Adrenal gland (tissue), 12 donors: ENCODE results near the gene MTHFD1L. TPM values are rescaled to one million over a fixed set of nuclear protein-coding genes. Genes with fewer than 3 reads are reported as not detected.

Experiments
- DNase-seq, 7 donors: peaks; one replicate each; pipeline ENCODE4 v3.0.0-alpha.2; 2019 to 2020
- H3K27ac ChIP-seq, 5 donors: fragments of 200-600 bp; sonication (generic) in 4 of 5; 1 replicate in 3 of 5; 2 replicates in 2 of 5; pipeline versions ENCODE4 v1.5.1 to v1.8.0; 2016 to 2020; ENCODE audit warnings: mild to moderate bottlenecking in 1 of 5
- H3K27me3 ChIP-seq: fragments of 200-600 bp; 2 replicates; pipeline ENCODE4 v1.8.0; 2021
- H3K36me3 ChIP-seq, 2 donors: fragments of 200-600 bp; replicated peaks in 1 of 2; 1 replicate in 1 of 2; 2 replicates in 1 of 2; pipeline versions ENCODE4 v1.5.1 to v1.8.0; 2018 to 2022
- H3K4me1 ChIP-seq, 2 donors: fragments of 200-600 bp; replicated peaks in 1 of 2; 1 replicate in 1 of 2; 2 replicates in 1 of 2; pipeline versions ENCODE4 v1.5.1 to v1.8.0; 2018 to 2021
- H3K4me3 ChIP-seq, 4 donors: fragments of 200-600 bp; sonication (generic) in 3 of 4; one replicate each; pipeline ENCODE4 v1.5.1; 2016 to 2018
- H3K9me3 ChIP-seq, 3 donors: fragments of 200-600 bp; sonication (generic) in 1 of 3; replicated peaks in 1 of 3; 1 replicate in 2 of 3; 2 replicates in 1 of 3; pipeline versions ENCODE4 v1.5.1 to v1.8.0; 2016 to 2021
- POLR2A ChIP-seq, 2 donors: fragments of 450-650 bp; IDR thresholded peaks; one replicate each; pipeline ENCODE4 v1.6.1; 2017; ENCODE audit warnings: antibody characterized with exemption in 2 of 2, mild to moderate bottlenecking in 2 of 2, moderate library complexity in 1 of 2
- WGBS, 4 donors: extraction: QIAGEN DNeasy Blood & Tissue Kit in 2 of 4; methylation state at CpG; one replicate each; pipeline versions ENCODE4 v1.1.5 to v1.1.7; 2013 to 2017; 5-methylcytosine and 5-hydroxymethylcytosine counted together
- intact Hi-C, 2 donors: fragments of 100-400 bp; cut with DNase I; formaldehyde crosslinking; loops; one replicate each; pipeline versions ENCODE4 v1.14.1 to v1.15.0; 2022 to 2023
- polyA plus RNA-seq, 3 donors: library from polyadenylated mRNA; stranded (reverse); fragments of 200-250 nt in 2 of 3; fragments of 350-450 nt in 1 of 3; fragmentation: Illumina TruSeq in 1 of 3; extraction: RNeasy Lipid Tissue Mini Kit (QIAGEN cat#74804) in 1 of 3; gene quantifications; one replicate each; pipeline ENCODE4 v1.2.3, GENCODE V29; 2013 to 2014
- total RNA-seq, 9 donors: library from RNA; depleted of rRNA in 4 of 9; stranded (reverse); fragments of >200 nt in 4 of 9; fragments of 120-200 nt in 1 of 9; fragmentation: NEBNext Ultra II Directional in 1 of 9; extraction: Animal tissue kit (Norgen Biotek cat#: 25700) in 1 of 9; gene quantifications; one replicate each; pipeline versions ENCODE4 v1.1.0 to v1.2.4, GENCODE V29; 2013 to 2023
- TF ChIP-seq, protein P1 (sequence below), 6 experiments: fragments of 450-650 bp in 4 of 6; fragments of 200-600 bp in 2 of 6; sonication (generic) in 1 of 6; IDR thresholded peaks; 1 replicate in 5 of 6; 2 replicates in 1 of 6; pipeline versions ENCODE4 v1.5.1 to v1.8.0; 2016 to 2021; ENCODE audit warnings: antibody characterized with exemption in 6 of 6, mild to moderate bottlenecking in 2 of 6, moderate library complexity in 1 of 6
- donor health status: healthy with polysubstance abuse.
- donor health status: Bipolar disorder and iron deficiency.
- donor health status: DM: yes; HTN: yes; CAD: no.
- donor health status: DM: no; HTN: no; CAD: no.
- donor health status: DM: no; HTN: no; CAD: no.
- donor health status: DM: yes; HTN: yes; CAD: no.

MTHFD1L gene
- total and polyA plus RNA-seq, 12 donors: 8.5 to 28.8 (median 18.1) TPM

GRCh38 chr6:151131324-151132007, 266.0 kb downstream of the MTHFD1L start:
- no peak overlapping the region for H3K4me3 ChIP-seq
- intact Hi-C loops: no loop called here
- WGBS, 4 donors: 88 to 94% (median 93%) methylated on average over 3 of the region's 3 CpGs
- H3K27ac ChIP-seq: no peak overlapping the region
- no peaks in the 10 kb centered on the region for H3K36me3 ChIP-seq
- no peak for TF ChIP-seq POLR2A (IDR thresholded peaks at IDR 0.05)
- TF ChIP-seq, protein P1, sequence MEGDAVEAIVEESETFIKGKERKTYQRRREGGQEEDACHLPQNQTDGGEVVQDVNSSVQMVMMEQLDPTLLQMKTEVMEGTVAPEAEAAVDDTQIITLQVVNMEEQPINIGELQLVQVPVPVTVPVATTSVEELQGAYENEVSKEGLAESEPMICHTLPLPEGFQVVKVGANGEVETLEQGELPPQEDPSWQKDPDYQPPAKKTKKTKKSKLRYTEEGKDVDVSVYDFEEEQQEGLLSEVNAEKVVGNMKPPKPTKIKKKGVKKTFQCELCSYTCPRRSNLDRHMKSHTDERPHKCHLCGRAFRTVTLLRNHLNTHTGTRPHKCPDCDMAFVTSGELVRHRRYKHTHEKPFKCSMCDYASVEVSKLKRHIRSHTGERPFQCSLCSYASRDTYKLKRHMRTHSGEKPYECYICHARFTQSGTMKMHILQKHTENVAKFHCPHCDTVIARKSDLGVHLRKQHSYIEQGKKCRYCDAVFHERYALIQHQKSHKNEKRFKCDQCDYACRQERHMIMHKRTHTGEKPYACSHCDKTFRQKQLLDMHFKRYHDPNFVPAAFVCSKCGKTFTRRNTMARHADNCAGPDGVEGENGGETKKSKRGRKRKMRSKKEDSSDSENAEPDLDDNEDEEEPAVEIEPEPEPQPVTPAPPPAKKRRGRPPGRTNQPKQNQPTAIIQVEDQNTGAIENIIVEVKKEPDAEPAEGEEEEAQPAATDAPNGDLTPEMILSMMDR (IDR thresholded peaks at IDR 0.05): no peak
- H3K4me1 ChIP-seq: no peaks in the 10 kb centered on the region
- no peaks in the 10 kb centered on the region for H3K9me3 ChIP-seq
- H3K27me3 ChIP-seq: no peaks in the 10 kb centered on the region
- no peak for DNase-seq

- 57 to 61% (median 58%) methylated on average over 11 to 12 of the region's 12 CpGs for WGBS, 4 donors
- H3K36me3 ChIP-seq: no peaks in the 10 kb centered on the region
- intact Hi-C loops: no loop called here
- no peaks in the 10 kb centered on the region for H3K9me3 ChIP-seq
- DNase-seq: no peak
- H3K27ac ChIP-seq: peak overlapping the region in 1 of 5 donors; percentile 16
- TF ChIP-seq, protein P1 (IDR thresholded peaks at IDR 0.05): no peak
- TF ChIP-seq POLR2A (IDR thresholded peaks at IDR 0.05): no peak
- H3K4me1 ChIP-seq: no peaks in the 10 kb centered on the region
- no peaks in the 10 kb centered on the region for H3K27me3 ChIP-seq
- no peak overlapping the region for H3K4me3 ChIP-seq
Measured at GRCh38 chr6:151136141-151136755, 270.7 kb downstream of the MTHFD1L start.

DNA sequence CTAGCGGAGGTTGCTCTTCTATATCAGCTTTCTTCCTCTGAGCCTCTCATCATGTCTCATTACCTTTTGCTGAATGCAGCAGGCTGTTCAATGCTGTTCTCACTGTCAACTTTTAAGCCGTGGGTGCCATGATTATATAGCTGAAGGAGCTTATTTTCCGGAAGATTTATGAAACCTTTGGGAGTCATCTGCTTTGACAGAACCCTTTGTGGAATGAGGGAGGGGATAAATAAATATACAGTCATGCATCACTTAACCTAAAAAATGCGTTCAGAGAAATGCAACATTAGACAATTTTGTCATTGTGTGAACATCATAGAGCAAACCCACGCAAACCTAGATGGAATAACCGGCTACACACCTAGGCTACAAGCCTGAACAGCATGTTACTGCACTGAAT, 272.0 kb downstream of the MTHFD1L start:
- Histone ChIP-seq H3K9me3 (no peaks in the 10 kb centered on the region), H3K36me3 (no peaks in the 10 kb centered on the region), H3K4me3 (no peak overlapping the region), H3K27ac (no peak overlapping the region), H3K27me3 (no peaks in the 10 kb centered on the region), H3K4me1 (no peaks in the 10 kb centered on the region)
- WGBS, 4 donors: 86 to 90% (median 88%) methylated on average over 6 of the region's 6 CpGs
- intact Hi-C loops: no loop called here
- no peak for DNase-seq
- no peak for TF ChIP-seq POLR2A (IDR thresholded peaks at IDR 0.05)
- TF ChIP-seq, protein P1 (IDR thresholded peaks at IDR 0.05): no peak

DNA sequence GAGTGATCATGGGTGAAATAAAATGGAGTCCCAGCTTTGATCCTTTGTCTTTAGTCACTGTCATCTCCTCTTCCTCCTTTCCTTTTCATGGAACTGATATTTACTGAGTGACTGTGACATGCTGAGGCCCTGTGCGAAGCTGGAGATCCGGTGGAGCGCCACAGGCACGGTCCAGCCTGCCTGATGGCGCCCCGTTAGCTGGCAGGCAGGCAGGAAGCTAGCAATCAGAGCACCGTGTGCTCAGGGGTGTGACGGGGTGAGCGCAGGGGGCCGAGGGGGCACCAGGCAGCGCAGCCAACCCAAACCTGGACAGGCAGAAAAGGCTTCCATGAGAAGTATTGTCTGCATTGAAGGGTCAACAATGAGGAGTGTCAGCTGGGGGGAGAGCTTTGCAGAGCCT, 274.0 kb downstream of the MTHFD1L start:
- Histone ChIP-seq H3K4me3 (no peak overlapping the region), H3K27me3 (no peaks in the 10 kb centered on the region), H3K9me3 (no peaks in the 10 kb centered on the region), H3K36me3 (no peaks in the 10 kb centered on the region), H3K4me1 (peaks cover 0 to 8% of the 10 kb centered on the region in 2 donors), H3K27ac (no peak overlapping the region)
- no peak for TF ChIP-seq POLR2A (IDR thresholded peaks at IDR 0.05)
- TF ChIP-seq, protein P1 (IDR thresholded peaks at IDR 0.05): no peak
- DNase-seq: no peak
- intact Hi-C loops: no loop called here
- WGBS, 4 donors: 74 to 86% (median 81%) methylated on average over 11 of the region's 11 CpGs
